T-helper 1 cell (primary cell): ENCODE results near the gene LRRC37A3.
"Not testable (repeated sequence)": the region's sequence is repeated elsewhere in the genome, so short reads cannot be mapped to it uniquely, and the experiment has no call there.

Experiments used
- DNase-seq, 5 donors: peaks; one replicate each; pipeline ENCODE4 v3.0.0-alpha.2; 2012 to 2020
- total RNA-seq, 4 donors: gene quantifications; one replicate each; lab custom pipeline; 2026; lab: John Stamatoyannopoulos, UW

Gene LRRC37A3
- total RNA-seq = 3.2 to 8.1 (median 4.7) reads per million in 4 donors

DNA sequence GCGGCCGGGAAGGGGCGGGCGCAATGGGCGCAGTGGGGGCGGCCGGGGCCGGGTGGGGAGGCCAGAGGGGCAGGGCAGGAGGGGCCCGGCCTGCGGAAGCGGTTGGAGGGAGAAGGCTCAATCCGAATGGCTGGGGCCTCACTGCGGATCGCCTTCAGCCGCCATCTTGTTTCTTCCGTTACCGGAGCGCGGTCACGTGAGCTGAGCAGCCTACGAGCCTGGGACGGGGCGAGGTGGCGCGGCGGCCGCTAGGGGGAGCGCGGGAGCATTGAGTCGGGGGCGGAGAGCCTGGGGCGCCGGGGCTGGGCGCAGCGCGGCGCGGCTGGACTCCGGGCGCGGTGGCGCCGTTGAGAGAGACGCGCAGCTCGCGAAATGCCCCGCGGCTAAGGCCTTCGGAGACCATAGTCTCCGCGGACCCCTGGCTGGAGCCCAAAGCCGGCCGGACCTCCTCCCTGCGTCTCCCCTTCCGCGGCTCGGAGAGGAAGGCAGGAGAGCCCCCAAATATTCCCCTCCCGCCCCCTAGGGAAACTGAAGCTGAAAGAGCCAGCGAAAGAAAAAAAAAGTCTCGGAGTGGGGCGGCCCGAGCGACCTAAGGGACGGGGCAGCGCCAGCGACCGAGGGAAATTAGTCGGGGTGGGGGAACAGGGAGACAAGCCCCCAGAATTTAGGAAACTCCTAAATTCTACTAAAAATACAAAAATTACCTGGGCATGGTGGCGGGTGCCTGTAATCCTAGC, at the start of gene LRRC37A3:
LRRC37A3 (minus strand) TSS at position 190 of the 737 bp plus-strand sequence. CDS start 22,221 bp downstream, outside the sequence.
- DNase-seq = peak; percentile 94 to 100 (median 98)

DNA sequence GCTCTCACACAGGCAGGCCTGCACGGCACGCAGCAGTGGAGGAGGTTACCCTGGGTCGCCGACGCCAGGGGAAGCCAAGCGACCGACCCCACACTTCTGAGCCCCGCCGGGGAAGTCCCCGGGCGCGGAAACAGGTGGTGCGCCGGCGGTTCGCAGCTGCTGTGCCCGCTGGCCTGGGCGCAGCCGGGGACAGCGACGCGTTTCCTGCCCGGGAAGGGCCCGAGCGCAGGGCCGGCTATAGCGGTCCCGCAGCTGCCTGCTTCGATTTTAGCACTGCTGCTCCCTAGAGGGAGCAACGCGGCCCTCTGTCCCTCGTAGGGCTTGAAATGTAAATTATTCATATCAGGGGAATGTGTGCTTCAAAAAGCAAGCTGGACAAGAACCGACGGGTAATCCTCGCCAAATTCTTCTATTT, 46.6 kb upstream of the LRRC37A3 start:
- DNase-seq = peak; percentile 79 to 93 (median 82)

DNA sequence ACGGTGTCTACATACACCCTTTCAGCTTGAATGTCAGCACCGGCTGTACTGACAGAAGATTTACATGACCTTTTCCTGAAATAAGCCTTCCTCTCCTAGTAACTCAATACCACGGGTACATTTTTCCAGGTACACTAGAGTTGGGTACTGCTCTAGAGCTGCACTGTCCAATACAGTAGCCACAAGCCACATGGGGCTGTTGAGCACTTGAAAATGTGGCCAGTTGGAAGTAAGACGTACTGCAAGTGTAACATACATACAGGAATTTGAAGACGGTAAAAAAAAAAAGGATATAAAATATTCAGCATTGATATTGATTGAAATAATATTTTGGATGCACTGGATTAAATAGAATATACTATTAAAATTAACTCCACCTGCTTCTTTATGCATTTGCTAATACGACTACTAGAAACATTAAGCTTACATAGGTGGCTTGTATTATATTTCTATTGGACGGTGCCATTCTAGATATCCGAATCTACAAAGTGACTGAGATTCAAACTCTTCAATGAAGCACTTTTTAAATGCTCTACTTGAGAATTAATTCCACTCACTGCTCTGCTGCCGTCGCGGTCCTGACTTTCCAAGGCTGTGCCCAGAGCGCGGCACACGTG, 46.1 kb upstream of the LRRC37A3 start:
- DNase-seq = not testable (repeated sequence)

DNA sequence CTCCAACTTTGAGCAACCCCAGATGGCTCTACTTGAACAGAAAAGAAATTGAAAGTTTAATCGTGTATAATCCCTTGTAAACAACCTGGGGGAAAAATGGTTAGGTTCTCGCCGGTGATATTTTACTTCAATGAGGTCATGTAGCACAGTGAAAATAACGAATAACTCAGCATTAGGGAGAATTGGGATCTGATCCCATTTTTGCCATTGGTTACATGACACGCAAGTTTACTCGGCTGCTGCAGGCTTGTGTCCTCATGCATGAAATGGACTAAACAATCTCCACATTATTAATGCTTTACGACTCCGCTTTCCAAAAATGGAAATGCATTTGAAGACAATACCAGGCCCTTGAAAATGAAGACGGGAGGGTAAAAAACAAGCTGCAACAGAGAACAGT, 45.5 kb upstream of the LRRC37A3 start:
- no peak for DNase-seq

DNA sequence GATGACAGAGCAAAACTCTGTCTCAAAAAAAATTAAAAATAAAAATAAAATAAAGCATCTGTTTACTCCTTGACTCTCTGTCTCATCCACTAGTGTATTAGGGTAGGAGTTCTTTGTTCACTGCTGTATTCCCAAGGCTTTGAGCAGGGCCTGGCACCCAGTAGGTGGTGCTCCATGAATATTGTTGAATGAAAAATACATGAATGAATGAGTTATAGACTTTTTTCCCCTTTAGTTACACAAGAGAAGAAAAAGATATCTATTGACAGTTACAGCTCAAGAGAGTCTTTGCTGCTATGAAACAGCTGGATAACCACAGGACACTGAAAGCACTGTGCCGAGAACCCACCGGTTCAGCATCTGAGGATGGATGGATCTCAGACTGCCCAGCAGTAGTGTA, 44.5 kb upstream of the LRRC37A3 start:
- not testable (repeated sequence) for DNase-seq

DNA sequence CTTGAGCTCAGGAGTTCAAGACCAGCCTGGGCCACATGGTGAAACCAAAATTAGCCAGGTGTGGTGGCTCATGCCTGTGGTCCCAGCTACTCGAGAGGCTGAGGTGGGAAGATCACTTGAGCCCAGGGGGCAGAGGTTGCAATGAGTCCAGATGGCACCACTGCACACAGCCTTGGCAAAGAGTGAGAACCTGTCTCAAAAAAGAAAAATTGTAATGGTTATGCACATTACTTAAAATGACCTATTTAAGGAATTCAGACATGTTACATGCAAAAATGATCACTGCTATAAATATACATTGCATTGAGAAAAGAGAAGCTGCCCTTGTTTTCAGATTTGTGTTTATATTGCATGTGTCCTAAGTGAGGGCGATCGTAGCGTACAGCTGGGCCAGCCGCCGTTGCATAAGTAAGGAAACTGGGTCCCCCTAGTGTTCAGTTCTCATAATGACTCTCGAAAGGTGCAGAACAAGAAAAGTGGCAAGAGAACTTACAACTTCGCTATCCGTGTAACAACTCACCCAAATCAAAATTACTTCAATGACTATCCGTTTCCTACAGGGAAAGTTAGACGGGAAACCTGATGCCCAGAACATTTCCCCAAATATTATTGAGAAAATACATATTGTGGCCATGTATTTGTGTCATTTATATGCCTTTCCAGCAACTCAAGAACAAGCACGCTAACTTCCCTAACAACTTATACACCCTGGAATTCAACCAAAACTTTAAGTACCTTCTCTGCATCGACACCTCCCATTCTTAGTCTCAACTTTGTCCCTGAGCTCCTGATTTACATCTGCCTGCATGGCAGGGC, 42.5 kb upstream of the LRRC37A3 start:
- DNase-seq = peak in 4 of 5 donors; percentile 12 to 65 (median 53)

DNA sequence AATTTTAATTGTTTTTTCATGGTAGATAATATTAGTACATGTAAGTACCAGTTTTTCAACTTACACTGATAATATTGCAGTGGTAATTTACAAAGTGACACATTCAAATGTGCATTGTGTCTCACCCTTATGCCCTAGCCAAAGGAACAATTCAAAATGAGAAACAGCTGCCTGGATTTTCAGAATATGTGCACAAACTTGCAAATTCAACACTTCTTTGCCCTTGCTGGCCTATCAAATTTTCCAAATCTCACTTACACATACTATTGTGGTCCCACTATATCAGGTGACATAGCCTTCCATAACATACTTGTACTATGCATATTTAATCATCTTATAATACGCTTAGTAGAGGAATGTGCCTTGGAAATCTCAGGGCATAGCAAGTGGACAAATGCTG, 32.6 kb upstream of the LRRC37A3 start:
- no peak for DNase-seq

DNA sequence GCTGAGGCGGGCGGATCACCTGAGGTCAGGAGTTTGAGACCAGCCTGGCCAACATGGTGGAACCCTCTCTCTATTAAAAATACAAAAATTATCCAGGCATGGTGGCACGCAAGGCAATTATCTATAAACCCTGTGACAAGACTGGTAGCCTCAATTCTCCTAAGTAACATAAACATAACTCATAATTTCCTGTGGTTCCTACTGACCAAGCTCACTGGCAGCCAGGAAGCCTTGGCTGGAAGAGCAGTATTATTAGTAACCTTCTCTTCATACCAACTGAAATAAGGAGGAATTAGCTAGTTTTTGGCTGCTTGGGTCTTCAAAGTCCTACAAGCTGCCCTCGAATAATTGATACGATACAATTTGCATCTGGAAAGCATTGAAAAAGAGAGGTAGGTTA, 31.6 kb upstream of the LRRC37A3 start:
- DNase-seq = no peak

DNA sequence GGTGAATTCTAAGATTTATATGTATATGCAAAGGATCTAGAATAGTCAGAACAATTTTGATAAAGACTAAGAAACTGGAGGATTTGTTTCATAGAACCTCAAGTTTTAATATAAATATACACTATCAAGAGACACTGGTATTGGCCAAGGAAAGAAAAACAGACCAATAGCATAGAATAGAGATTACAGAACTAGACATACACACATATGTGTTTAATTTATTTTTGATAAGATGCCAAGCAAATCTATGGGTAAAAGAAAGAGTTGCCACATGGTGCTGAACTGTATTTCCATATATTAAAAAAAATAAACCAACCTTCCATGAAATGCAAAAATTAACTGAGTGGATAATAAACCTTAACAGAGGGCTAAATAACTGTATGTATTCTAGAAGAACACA, 27.9 kb upstream of the LRRC37A3 start:
- no peak for DNase-seq

DNA sequence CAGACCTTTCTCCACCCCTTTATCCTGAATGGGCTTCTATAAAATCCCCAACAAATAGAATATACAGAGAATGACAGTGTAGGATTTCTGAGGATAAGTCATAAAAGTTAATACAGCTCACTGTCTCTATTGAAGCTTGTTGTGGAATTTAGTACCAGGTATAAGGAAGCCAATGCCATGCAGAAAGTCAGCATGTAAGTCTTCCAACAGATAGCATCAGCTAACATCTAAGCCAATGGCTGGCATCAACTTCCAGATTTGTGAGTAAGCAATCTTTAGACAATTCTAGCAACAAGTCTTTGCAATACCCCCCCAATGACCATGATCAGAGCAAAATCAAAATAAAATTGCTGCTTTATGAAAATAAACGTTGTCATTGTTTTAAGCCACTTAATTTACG, 22.5 kb upstream of the LRRC37A3 start:
- DNase-seq = no peak

DNA sequence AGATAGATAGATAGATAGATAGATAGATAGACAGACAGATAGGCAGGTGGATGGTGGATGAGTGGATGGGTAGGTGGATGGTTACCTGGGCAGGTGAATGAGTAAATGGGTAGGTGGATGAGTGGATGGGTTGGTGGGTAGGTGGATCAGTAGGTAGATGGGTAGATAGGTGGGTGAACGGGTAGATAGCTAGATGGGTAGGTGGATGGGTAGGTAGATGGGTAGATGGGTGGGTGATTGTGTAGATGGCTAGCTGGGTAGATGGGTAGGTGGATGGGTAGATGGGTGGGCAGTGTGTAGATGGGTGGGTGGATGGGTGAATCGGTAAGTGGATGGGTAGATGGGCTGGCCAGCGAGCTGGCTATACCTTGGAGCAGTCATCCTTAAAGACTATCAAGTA, 21.8 kb upstream of the LRRC37A3 start:
- DNase-seq = no peak

DNA sequence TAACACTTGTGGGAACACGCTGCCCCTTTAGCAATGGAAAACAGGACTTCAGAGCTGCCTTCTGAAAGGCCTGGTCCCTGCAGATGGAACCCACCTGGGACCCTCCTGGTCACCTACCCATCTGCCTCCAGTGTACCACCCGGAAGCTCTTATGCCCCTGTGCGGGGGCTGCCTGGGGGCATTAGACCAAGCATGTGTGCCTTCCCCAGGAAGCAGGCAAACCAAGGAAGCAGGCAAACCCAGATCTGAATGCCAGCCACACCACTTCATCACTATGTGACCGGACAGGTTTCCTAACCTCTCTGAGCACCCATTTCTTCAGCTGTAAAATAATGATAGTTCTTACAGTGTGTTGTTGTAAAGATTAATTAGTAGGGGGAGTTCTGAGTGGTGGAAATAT, 20.8 kb upstream of the LRRC37A3 start:
- DNase-seq = no peak

DNA sequence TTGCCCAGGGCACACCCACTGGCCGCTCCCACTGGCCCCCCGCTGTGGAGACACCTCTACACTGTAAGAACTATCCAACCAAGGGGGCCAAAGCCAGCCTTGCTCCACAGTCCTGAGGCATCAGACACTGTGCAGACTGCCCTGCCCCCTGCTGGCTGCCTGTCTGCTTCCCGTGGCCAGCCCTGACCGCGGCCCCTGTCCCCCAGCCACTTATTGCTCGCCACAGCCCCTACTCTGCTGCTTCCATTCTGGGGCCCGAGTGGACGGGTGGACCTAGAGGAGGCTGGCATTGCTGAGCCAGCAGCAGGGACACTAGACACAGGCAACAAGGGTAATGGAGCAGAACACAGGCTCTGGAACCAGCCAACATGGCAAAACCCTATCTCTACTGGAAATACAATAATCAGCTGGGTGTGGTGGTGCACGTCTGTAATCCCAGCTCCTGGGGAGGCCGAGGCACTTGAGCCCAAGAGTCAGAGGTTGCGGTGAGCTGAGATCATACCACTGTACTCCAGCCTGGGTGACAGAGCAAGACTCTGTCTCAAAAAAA, 19.7 kb upstream of the LRRC37A3 start:
- peak in 1 of 5 donors; percentile 43 for DNase-seq

DNA sequence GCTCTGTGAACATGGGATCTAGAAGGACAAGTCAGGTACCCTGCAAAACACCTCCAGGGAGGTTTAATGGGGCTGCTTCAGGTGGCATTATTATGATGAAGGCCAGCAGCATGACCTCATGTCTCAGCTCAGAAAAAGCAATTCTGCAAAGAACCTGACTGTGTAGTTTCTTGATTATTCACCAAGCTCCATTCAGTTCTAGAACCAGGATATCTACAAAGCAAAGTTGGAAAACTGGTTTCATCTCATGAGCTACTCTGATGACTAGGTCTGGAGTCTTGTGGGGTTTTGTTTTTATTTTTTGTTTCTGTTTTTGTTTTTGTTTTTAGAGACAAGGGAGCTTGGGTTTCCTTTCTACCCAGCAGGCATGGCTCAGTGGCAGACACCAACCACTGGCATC, 19.0 kb upstream of the LRRC37A3 start:
- DNase-seq = no peak

DNA sequence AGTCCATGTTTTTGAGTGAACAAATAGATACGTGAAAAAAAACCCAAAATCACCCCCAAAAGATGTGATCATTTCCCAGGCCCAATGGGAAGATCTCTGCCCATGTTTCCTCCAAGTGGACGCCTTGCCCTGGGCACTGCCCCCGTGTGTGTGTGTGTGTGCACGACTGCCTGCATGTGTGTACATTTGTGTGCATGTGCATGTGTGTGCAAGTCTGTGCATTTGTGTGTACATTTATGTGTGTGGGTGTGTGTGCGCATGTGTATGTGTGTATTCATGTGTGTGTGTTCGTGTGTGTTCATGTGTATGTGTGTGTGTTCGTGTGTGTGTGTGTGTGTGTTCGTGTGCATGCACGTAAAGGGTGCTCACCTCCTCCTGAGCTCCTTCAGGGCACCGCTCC, 16.8 kb upstream of the LRRC37A3 start:
- no peak for DNase-seq

DNA sequence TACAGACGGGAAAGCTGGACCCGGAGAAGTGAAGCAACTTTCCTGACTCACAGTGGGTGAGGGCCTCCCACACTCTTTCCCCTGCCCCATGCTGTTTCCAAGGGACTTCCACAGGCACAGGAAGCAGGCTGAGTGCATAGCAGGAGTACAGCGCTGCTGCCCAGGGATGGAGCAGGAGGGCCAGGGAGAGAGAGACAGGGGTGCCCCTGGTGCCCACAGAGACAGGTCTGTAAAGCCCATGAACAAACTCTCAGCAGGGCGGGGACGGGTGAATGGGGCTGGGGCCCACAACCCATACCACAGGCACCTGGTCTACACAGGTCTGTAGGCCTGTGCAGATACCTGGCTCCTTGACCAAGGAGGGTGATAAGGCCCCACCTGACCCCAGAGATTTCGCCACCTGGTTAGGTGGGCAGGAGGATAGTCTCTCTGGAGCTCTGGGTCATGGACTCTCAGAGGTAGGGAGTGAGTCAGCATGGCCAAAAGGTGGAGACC, 15.1 kb upstream of the LRRC37A3 start:
- not testable (repeated sequence) for DNase-seq

DNA sequence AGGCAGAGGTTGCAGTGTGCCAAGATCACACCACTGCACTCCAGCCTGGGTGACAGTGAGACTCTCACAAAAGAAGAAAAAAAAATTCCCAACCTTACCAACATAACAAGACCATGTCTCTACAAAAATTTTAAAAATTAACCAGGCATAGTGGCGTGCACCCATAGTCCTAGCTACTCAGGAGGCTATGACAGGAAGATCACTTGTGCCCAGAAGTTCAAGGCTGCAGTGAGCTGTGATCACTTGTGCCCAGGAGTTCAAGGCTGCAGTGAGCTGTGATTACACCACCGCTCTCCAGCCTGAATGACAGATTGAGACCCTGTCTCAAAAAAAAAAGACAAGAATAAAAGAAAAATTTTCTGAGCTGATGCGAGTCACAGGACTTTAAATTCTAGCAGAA, 13.6 kb upstream of the LRRC37A3 start:
- not testable (repeated sequence) for DNase-seq

DNA sequence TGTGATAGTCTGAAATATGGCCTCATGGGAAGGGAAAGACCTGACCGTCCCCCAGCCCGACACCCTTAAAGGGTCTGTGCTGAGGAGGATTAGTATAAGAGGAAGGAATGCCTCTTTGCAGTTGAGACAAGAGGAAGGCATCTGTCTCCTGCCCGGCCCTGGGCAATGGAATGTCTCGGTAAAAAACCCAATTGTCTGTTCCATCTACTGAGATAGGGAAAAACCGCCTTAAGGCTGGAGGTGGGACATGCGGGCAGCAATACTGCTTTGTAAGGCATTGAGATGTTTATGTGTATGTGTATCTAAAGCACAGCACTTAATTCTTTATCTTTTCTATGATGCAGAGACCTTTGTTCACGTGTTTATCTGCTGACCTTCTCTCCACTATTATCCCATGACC, 11.1 kb upstream of the LRRC37A3 start:
- DNase-seq = not testable (repeated sequence)

DNA sequence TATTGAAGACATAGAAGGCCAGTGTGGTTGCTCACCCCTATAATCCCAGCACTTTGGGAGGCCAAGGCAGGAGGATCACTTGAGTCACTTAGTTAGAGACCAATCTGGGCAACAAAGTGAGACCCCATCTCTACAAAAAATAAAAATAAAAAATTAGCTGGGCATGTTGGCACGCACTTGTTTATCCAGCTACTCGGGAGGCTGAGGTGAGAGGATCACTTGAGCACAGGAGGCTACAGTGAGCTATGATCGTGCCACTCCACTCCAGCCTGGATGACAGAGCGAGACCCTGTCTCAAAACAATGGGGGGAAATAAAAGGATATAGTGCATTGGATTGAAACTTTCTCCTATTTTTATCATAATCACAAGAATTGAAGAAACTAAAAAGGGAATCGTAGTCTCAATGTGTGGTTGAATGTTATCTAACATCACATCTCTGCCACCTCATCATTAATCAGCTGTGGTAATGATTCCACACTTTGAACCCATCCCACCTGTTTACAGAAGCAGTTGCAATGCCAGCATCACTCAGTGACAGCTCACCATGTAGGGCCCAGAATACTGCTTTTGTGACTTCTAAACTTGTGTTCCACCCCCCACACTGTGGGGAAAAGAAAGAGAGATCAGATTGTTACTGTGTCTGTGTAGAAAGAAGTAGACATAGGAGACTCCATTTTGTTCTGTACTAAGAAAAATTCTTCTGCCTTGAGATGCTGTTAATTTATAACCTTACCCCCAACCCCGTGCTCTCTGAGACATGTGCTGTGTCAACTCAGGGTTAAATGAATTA, 10.3 kb upstream of the LRRC37A3 start:
- DNase-seq = not testable (repeated sequence)

DNA sequence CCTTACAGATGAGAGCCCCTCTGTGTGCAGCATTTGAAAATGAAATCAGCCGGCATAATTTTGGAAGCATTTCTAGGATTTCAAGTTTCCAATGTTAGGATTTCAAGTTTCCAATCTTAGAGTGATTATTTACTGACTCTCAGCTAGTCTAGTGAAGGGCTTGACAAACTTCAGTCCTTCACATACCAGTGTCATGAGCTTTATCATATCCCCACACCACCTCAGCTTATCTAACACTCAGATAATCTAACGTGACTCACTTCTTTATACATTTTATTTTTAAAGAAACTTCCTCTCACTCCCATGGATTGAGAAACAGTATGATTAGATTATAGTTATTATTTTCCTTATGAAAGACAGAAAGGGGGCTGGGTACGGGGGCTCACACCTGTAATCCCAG, 9.4 kb upstream of the LRRC37A3 start:
- not testable (repeated sequence) for DNase-seq

DNA sequence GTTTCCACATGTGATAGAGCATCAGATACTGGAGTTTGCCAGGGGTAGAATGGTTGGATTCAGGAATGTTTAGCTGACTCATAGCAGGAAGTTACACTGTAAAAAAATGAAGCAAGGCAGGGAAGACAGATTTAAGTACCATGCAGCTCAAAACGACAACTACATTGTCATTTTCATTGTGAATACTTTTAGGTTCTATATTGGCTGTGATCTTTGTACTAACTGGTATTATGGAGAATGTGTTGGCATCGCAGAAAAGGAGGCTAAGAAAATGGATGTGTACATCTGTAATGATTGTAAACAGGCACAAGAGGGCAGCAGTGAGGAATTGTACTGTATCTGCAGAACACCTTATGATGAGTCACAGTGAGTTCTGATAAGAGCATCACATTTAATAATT, 8.2 kb upstream of the LRRC37A3 start:
- peak in 4 of 5 donors; percentile 48 to 73 (median 68) for DNase-seq

DNA sequence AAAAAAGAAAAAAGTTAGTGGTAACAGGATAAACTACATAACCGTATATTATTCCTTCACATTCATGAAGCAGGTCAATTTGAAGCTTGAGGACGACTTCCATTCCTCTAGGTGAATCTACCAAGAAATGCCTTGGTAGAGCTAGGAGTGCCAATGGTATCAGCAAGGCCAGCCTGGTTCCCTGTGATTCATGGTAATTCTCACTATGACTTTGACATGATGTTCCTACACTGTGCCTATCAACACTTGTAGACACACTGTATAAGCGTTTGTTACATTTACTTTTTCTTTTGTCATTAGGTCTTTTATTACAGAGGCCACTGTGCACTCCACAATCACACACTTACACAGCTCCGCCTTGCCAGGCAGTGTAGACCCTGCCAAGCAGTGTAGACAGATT, 7.2 kb upstream of the LRRC37A3 start:
- DNase-seq = not testable (repeated sequence)
